SIG-M5 (cell line): Measurements from ENCODE around the gene SKIDA1.

Experiments
- DNase-seq: peaks from one replicate; lab custom pipeline; 2025; lab: John Stamatoyannopoulos, UW

Gene SKIDA1

DNA sequence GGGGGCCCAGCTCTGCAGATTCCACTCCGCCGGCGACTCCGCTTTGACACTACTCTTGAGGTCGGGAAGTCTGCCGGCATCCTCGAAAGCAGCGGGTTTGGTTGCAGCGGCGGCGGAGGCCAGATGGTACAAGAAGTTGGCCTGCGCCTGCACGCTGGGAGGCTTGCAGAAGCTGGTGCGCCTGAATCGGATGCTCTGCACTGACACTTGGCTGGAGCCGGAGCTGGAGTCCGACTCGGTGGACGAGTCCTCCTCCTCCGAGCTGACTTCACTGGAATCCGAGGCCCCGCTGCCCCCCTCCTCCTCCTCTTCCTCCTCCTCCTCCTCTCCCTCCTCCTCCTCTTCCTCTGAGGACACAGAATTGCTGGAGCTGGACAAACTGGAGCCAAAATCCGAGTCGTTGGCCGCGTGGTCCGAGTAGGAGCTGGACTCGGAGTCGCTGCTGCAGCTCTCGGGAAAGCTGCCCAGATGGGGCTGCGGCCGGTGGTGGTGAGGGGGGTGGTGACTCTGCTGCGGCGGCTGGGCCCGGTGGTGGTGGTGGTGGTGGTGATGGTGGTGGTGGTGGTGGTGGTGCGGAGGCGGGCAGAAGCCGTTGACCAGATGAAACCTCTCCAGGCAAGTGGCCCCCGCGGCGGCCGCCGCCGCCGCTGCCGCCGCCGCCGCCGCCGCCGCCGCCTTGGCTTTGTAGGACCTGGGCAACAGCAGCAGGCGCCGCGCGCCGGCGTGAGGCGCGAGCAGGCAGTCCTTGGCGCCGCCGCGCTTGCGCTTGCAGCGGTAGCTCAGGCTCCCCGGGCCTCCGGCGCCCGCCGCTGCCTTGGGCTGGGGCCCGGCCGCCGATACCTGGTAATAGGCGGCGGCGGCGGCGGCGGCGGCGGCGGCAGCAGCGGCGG lies 9.0 kb downstream of the SKIDA1 start:
- DNase-seq: no peak

DNA sequence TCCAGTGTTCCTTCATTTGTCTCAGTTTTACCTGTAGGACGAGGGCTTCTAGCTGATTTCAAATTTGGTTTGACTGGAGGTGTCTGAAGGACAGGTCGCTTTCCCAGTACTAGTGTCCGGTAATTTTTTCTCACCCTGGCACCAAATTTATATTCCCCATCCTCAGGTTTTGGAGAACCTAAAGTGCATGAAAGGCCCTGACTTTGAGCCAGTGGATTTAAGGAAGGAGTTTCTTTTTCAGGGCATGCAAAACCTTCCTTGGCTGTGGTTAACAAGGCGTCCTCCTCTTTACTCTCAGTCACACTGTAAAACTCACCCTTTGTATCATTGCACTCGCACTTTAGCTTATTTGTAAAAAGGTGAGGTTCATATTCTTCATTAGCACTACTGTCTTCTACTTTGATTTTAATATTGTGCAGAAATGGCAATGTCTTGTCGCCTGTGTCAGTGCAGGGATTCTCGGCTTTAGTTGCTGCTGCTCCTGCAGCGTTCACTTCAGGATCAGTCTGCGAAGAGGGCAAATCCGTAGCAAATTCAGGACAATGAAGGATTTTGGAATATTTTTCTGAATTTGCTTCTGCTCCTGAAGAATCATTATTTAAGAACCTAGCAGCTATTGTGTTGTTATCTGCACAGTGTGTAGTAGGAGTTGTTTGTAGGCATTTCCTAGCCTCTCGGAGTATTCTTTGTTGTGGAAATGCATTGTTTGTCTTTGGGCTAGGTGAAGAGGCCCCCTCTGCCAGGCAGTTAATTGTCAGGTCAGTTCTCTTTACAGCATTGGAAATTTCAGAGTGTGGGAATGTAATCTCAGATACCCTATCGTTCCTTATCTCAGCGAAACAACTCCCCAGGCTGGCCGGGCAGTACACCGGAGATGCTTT lies 9.9 kb downstream of the SKIDA1 start:
- DNase-seq: no peak

DNA sequence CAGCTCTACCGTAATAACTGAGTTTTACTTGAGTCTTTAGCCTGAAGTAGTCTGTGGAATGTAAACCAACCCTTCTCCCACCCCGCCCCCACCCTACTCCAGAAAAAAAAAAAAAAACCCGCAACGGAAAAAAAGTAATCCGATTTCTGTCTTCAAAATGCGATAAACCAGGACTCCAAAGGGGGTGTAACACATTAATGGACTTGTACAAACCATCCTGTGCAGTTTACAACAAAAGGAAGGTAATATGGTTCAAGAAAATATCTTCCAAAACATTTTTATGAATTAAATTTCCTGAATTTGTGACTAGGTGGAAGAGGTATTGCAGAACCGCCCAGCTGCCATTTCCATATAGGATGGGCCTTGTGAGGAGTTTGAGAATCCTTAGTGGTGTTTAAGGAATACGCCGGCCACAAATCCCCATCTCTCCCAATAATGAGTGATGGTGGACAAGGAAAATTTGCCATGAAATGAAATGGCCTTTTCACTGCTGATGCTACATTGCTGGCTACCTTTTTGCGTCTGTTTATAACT lies 10.6 kb downstream of the SKIDA1 start:
- DNase-seq: no peak

- no peak for DNase-seq
These were observed 11.2 kb downstream of the SKIDA1 start for GRCh38 chr10:21514129-21514817.

DNA sequence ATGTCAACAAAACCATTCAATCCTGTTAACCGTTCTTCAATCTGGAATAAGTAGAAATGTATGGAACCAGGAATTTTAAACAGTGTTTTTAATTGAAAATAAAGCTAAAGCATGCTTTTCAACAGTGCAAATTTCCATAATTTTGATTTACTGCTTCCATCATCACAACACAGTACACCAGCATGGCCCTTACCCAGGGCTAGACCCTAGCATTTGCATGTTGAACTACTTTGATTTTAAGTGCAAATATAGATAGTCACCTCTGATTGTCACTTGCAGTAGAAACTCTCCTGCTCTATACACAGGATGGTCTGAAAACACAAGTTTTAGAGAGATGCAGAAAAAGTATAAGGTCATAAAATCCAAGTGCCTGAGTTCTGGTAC lies 12.1 kb downstream of the SKIDA1 start:
- no peak for DNase-seq

DNA sequence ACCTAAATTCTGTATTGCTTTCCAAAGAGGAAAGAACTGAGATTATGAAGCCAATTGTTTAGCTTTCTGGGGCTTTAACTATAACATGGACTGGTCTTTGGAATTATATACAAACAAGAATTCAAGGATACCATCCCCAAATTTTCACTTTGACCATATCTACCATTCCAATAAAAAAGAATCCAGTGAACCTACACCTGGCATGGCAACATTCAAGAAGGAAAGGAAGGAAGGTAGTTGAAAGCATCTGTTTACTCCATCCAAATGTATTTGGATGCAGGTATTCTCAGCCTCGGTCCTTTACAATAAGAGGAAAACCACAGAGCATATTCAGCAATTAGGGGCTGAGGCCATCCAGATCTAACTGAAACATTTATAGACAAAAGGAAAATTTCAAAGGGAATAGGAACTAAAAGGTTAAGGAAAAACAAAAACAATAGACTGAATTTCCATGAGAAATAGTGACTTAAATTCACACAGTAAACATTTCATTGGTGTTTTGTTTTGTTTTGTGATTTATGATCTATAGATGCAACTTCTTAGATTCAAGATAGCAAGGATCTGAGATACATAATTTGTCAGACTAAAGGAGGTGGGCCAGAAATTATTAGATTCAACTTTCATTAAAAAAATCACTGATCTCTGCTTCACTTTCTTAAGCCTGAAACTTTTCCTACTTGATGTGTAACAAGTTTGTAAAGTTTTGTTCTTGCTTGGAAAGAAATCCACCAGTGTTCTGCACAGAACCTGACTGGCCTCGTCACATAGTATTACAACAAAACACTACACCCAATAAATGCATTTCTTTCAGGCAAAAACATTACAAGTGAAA lies 12.7 kb downstream of the SKIDA1 start:
- no peak for DNase-seq

GRCh38 chr10:21511946-21512572 lies 13.4 kb downstream of the SKIDA1 start:
- DNase-seq: no peak

GRCh38 chr10:21511095-21511570 lies 14.3 kb downstream of the SKIDA1 start:
- no peak for DNase-seq

DNA sequence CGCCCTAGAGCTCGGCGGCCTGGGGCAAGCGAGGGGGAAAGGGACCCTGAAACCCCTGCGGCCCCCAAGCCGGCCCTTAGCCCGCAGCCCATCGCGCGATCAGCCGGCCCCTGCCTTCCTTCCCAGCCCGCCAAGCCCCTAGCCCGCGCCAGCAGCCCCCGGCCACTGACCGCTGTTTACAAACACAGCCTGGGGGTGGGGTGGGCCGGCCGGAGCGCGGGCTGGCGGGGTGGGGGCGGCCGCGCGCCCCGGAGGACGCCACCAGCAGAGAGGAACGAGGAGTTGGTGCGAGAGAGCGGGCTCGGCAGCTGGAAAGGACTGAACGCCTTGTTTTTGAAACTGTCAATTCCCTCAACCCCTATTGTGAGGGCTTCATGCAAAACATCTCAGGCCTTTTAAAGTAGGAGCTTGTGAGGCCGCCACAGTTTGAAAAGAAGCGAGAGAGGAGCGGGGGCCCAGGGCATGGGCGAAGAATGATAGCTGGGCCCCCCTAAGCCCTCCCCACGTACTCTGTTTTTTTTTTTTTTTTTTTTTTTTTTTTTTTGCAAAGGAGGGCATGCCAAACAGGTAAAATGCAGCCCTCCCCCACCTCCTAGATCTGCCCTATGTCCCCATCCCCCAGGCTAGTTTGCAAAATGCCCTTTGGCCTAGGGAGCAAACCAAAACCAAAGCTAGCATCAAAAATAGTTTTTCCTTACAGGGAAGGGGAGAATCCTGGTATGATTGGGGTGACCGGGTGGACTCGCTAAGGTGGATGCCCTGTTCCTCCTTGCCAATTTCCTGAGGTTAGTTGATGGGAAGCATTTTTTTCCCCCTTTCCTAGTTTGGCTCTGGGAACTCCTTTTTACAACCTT lies 15.0 kb downstream of the SKIDA1 start:
- DNase-seq: no peak

GRCh38 chr10:21509341-21510240 lies 15.9 kb downstream of the SKIDA1 start:
- no peak for DNase-seq

- DNase-seq: no peak
These were observed 16.7 kb downstream of the SKIDA1 start for GRCh38 chr10:21508706-21509331.

GRCh38 chr10:21507150-21507549 lies 18.3 kb downstream of the SKIDA1 start:
- no peak for DNase-seq

DNA sequence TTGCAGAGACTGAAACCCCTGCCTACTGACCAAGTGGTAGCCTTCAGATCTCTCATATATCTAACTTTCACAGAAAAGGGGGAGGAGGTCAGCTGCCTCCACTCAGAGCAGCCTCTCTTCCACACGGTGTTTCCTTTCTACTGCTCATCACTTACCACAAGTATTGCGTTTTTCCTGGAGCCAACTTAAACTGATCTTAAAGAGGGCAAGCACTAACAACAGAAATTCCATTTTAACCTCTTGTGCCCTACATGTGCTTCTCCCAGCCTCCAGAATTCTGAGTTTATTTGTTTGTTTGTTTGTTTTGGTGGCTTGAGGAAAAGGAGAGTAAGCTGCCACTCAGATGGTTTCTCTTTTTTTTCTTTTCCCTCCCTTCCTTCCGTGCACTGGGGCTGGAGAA lies 19.1 kb downstream of the SKIDA1 start:
- DNase-seq: no peak

DNA sequence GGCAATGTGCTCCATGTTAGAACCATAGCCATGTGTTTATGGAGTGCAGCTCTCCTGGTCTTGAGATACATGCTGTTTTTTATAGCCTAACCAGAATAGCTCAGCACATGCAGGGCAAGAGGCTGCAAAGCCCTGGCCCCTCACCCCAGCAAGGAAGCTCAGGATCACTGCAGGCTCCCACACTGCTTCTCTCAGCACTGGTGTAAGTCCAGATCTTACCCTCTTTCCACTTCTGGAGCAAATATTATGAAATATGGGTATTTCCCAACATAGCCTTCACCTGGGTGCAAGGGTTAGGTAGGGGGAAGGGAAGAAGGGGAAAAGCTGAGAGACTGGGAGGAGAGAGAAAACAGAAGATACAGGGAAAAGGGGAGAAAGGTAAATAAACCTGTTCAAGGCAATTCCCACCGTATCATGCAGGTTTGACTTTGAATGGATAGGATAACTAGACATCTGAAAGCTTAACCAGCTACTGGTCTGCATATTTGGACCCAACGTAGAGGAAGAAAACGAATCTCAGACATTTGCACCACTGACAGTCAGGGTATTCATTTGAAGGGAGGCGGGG lies 19.7 kb downstream of the SKIDA1 start:
- no peak for DNase-seq

GRCh38 chr10:21503542-21503941 lies 21.9 kb downstream of the SKIDA1 start:
- DNase-seq: no peak

- DNase-seq: no peak
These were observed 23.1 kb downstream of the SKIDA1 start for GRCh38 chr10:21502348-21502740.

DNA sequence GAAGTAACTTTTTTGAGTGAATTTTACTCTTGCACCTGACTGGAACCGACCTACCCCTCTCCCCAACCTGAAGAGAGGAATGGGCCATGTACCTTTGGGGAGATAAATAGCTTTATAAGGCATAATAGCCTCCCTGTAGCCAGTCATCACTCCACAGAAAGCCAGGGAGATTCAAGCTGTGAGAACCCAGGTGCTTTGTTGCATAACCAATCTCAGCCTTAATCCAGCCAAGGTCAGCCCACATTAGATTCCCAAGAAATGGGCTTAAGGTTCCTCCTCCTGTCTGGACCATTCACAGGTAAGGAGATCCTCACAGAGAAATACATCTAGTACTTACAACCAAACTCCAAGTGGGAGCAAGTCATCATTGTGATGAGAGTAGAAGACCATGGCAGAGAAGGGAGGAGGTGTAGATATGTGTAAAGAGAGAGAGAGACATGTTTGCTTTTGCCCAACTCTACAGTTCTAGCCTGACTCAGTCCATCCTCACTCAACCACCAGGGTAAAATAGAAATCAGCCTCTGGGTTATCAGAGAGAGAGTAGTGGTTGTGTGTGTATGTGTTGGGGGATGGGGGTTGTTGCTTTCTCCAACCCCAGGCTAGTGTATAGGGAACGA lies 23.6 kb downstream of the SKIDA1 start:
- no peak for DNase-seq
